Activated naive CD8-positive, alpha-beta T cell treated with anti-CD3 and anti-CD28 coated beads, Interleukin-2, amount 50 U/mL, for 24 hours (primary cell): ENCODE data around the gene APOL1.
"Not testable (repeated sequence)": the region's sequence is repeated elsewhere in the genome, so short reads cannot be mapped to it uniquely, and the experiment has no call there.

Source experiments
- ATAC-seq: fragments of 150-1000 bp; cut with Tn5 transposase; one replicate; pipeline ENCODE4 v1.10.0; 2021
- DNase-seq: peaks from one replicate; pipeline ENCODE4 v3.0.0; 2021
- H3K27ac Mint-ChIP-seq: one replicate; pipeline ENCODE4 v1.8.0; 2021; ENCODE audit warnings: mild to moderate bottlenecking, mixed read lengths
- H3K27me3 Mint-ChIP-seq: one replicate; pipeline ENCODE4 v1.8.0; 2021; ENCODE audit warnings: mixed read lengths
- H3K36me3 Mint-ChIP-seq: one replicate; pipeline ENCODE4 v1.8.0; 2021; ENCODE audit warnings: low read depth, mixed read lengths
- H3K4me1 Mint-ChIP-seq: one replicate; pipeline ENCODE4 v1.8.0; 2021; ENCODE audit warnings: mixed read lengths
- H3K4me3 Mint-ChIP-seq: one replicate; pipeline ENCODE4 v1.8.0; 2021; ENCODE audit warnings: mild to moderate bottlenecking, moderate library complexity, mixed read lengths
- H3K9me3 Mint-ChIP-seq: one replicate; pipeline ENCODE4 v1.8.0; 2021; ENCODE audit warnings: mixed read lengths

APOL1 gene

DNA sequence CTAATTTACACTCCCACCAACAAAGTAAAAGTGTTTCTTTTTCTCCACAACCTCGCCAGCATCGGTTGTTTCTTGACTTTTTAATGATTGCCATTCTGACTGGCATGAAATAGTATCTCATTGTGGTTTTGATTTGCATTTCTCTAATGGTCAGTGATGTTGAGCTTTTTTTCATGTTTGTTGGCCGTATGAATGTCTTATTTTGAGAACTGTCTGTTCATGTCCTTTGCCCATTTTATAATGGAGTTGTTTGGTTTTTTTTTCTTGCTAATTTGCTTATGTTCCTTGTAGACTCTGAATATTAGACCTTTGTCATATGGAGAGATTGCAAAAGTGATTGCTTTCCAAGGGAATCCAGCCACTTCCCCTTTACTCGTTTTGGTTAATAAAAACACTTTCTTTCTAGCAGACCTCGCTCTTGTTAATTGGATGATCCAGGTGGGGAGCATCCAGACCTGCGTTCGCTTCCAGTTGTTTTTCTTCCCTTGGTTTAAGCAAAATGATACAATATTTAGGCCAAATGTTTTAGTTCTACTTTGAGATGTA, 34.2 kb upstream of the APOL1 start:
- ATAC-seq (no peak), DNase-seq (no peak)
- Mint-ChIP-seq H3K4me1 (peaks cover 3% of the 10 kb centered on the region), H3K27me3 (peaks cover 12% of the 10 kb centered on the region), H3K27ac (no peak overlapping the region), H3K36me3 (no peaks in the 10 kb centered on the region), H3K4me3 (no peak overlapping the region), H3K9me3 (no peaks in the 10 kb centered on the region)

GRCh38 chr22:36220451-36220921, 32.4 kb upstream of the APOL1 start:
- Mint-ChIP-seq H3K27me3 (peaks cover 12% of the 10 kb centered on the region), H3K36me3 (no peaks in the 10 kb centered on the region), H3K4me1 (peaks cover 5% of the 10 kb centered on the region), H3K27ac (no peak overlapping the region), H3K4me3 (no peak overlapping the region), H3K9me3 (no peaks in the 10 kb centered on the region)
- DNase-seq (no peak), ATAC-seq (no peak)

GRCh38 chr22:36221799-36222751, 30.9 kb upstream of the APOL1 start:
- H3K9me3 Mint-ChIP-seq: no peaks in the 10 kb centered on the region
- H3K27ac Mint-ChIP-seq: no peak overlapping the region
- H3K4me3 Mint-ChIP-seq: peak overlapping the region; percentile 56
- no peak for ATAC-seq
- DNase-seq: peak; percentile 65
- H3K27me3 Mint-ChIP-seq: peaks cover 9% of the 10 kb centered on the region
- peaks cover 5% of the 10 kb centered on the region for H3K4me1 Mint-ChIP-seq
- H3K36me3 Mint-ChIP-seq: peaks cover 2% of the 10 kb centered on the region

- H3K9me3 Mint-ChIP-seq: no peaks in the 10 kb centered on the region
- peaks cover 10% of the 10 kb centered on the region for H3K36me3 Mint-ChIP-seq
- H3K4me1 Mint-ChIP-seq: peaks cover 5% of the 10 kb centered on the region
- DNase-seq: no peak
- no peak for ATAC-seq
- H3K27me3 Mint-ChIP-seq: peaks cover 8% of the 10 kb centered on the region
- H3K27ac Mint-ChIP-seq: no peak overlapping the region
- no peak overlapping the region for H3K4me3 Mint-ChIP-seq
These were observed 30.0 kb upstream of the APOL1 start for GRCh38 chr22:36222887-36223450.

DNA sequence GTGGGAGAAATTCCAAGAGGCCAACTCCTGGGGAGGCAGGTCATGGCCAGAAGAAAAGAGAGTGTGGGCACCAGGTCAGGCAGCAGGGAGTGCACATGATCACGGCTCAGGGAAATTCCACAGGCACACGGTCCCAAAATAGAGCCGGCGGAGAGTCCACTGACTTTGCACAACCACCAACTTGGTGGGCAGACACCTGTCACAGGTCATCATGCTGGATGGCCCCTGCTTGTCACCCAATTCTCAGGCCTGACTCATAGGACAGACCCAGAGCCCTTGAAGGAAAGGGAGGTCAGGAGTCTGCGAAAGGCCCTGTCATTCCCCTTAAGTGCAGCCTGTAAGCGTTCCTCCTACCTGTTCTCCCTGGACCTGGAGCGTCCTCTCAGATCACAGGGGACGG, 29.4 kb upstream of the APOL1 start:
- H3K9me3 Mint-ChIP-seq: no peaks in the 10 kb centered on the region
- peaks cover 5% of the 10 kb centered on the region for H3K4me1 Mint-ChIP-seq
- H3K4me3 Mint-ChIP-seq: no peak overlapping the region
- peaks cover 14% of the 10 kb centered on the region for H3K36me3 Mint-ChIP-seq
- H3K27me3 Mint-ChIP-seq: peaks cover 6% of the 10 kb centered on the region
- ATAC-seq (no peak), DNase-seq (no peak)
- H3K27ac Mint-ChIP-seq: no peak overlapping the region

- Mint-ChIP-seq H3K27ac (no peak overlapping the region), H3K36me3 (peaks cover 18% of the 10 kb centered on the region), H3K4me1 (peaks cover 5% of the 10 kb centered on the region), H3K9me3 (no peaks in the 10 kb centered on the region), H3K4me3 (no peak overlapping the region), H3K27me3 (peaks cover 3% of the 10 kb centered on the region)
- DNase-seq (no peak), ATAC-seq (no peak)
These were observed 28.7 kb upstream of the APOL1 start for GRCh38 chr22:36224245-36224644.

DNA sequence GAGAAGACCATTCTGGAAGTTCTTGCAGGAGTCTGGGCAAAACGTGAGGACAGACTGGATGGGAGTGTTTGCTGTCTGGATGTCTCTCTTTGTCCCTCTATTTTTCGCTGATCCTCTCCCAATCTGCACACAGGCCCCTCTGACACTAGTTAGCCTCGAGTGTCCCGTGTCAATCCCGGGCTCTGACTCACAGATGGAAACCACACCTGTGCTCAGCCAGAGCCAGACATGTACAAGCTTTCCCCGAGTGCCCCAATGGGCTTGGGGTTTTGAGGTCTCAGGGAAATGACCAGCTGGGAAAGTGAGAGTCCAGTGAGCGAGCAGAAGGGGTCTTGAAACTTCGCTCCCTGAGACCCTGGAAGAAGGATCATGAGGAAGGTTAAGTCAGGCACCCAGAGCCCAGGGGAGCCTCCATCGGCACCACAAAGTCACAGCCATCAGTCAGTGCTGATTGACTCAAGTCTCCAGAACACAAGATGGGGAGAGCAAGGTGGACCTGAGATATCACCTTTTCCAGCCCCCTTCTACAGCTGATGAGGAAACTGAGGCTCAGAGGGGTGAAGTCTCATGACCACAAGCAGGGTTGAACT, 27.5 kb upstream of the APOL1 start:
- no peak overlapping the region for H3K4me3 Mint-ChIP-seq
- ATAC-seq: no peak
- H3K36me3 Mint-ChIP-seq: peaks cover 22% of the 10 kb centered on the region
- H3K27ac Mint-ChIP-seq: peak overlapping the region; percentile 13
- no peak for DNase-seq
- H3K9me3 Mint-ChIP-seq: no peaks in the 10 kb centered on the region
- H3K4me1 Mint-ChIP-seq: peaks cover 5% of the 10 kb centered on the region
- no peaks in the 10 kb centered on the region for H3K27me3 Mint-ChIP-seq

DNA sequence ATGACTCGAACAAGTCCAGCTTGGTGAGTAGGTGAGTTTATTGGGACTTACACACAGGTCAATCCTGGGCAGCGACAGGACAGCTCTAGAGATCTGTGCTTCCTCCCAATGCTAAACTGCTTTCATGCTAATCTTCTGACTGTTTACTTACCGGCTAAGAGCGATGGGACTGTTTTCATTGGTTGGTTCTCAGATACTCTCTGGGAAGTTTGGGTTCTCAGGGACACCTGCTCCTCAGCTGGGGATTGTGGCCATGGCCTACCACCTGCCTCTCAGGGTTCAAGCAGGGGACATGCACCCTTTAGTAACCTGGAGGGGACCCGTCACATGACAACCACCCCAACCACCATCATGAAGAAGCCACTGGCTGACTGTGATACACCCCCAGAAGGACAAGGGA, 26.7 kb upstream of the APOL1 start:
- DNase-seq (no peak), ATAC-seq (no peak)
- peaks cover 28% of the 10 kb centered on the region for H3K36me3 Mint-ChIP-seq
- no peak overlapping the region for H3K27ac Mint-ChIP-seq
- no peaks in the 10 kb centered on the region for H3K9me3 Mint-ChIP-seq
- H3K4me1 Mint-ChIP-seq: peaks cover 5% of the 10 kb centered on the region
- no peak overlapping the region for H3K4me3 Mint-ChIP-seq
- H3K27me3 Mint-ChIP-seq: no peaks in the 10 kb centered on the region

DNA sequence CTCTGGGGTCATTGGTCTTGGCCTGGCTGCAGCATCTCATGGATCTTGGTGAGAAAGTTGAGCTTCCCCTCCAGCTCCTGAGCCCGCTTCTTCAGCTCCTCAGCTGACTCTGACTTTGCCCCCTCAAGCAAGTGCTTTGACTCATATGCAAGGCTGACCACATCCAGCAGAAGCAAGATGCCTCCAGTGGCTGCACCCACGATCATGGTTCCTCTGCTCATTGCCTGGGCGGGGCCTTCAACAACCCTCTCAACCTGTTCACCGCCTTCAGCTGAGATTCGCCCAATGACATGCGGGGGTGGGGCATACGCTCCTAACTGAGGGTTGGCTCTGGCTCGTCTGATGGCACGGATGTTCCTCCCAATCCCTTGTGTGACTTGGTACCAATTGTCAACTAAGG, 25.5 kb upstream of the APOL1 start:
- Mint-ChIP-seq H3K4me1 (peaks cover 2% of the 10 kb centered on the region), H3K27me3 (no peaks in the 10 kb centered on the region), H3K27ac (no peak overlapping the region), H3K9me3 (no peaks in the 10 kb centered on the region), H3K4me3 (no peak overlapping the region), H3K36me3 (peaks cover 36% of the 10 kb centered on the region)
- DNase-seq (no peak), ATAC-seq (peak; percentile 31)

GRCh38 chr22:36227806-36228205, 25.1 kb upstream of the APOL1 start:
- Mint-ChIP-seq H3K4me3 (no peak overlapping the region), H3K9me3 (no peaks in the 10 kb centered on the region), H3K27me3 (no peaks in the 10 kb centered on the region), H3K36me3 (peaks cover 38% of the 10 kb centered on the region), H3K4me1 (peaks cover 3% of the 10 kb centered on the region), H3K27ac (no peak overlapping the region)
- ATAC-seq (no peak), DNase-seq (no peak)

- not testable (repeated sequence) for H3K27ac Mint-ChIP-seq, ATAC-seq
- peaks cover 38% of the 10 kb centered on the region for H3K36me3 Mint-ChIP-seq
These were observed 24.6 kb upstream of the APOL1 start for GRCh38 chr22:36228369-36228768.

GRCh38 chr22:36228944-36229343, 24.0 kb upstream of the APOL1 start:
- DNase-seq: no peak
- no peaks in the 10 kb centered on the region for H3K27me3 Mint-ChIP-seq
- H3K27ac Mint-ChIP-seq: no peak overlapping the region
- H3K4me3 Mint-ChIP-seq: no peak overlapping the region
- no peaks in the 10 kb centered on the region for H3K9me3 Mint-ChIP-seq
- ATAC-seq: no peak
- peaks cover 3% of the 10 kb centered on the region for H3K4me1 Mint-ChIP-seq
- H3K36me3 Mint-ChIP-seq: peaks cover 38% of the 10 kb centered on the region

More at GRCh38 chr22:36228369-36228768, 24.6 kb upstream of the APOL1 start:
- H3K9me3 Mint-ChIP-seq, H3K27me3 Mint-ChIP-seq, H3K4me1 Mint-ChIP-seq, H3K4me3 Mint-ChIP-seq, DNase-seq: not testable (repeated sequence)

DNA sequence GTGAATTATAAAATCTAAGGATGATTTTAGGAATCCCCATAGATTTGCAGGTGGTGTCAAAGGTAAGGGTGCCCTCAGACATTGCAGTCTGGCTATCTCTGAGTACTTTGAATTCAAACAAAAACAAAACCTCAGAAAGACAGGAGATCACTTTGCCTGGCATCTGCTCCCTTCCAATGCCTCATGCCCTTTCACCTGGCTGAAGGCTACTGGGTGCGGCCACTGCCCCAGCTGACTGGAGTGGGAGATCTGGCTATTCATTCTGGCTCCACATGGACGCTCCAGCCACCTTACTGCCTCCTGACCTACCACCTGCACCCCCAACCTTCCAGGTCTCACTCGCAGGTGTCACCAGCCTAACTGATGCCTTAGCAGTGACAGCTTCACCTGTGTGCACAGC, 23.3 kb upstream of the APOL1 start:
- peaks cover 39% of the 10 kb centered on the region for H3K36me3 Mint-ChIP-seq
- not testable (repeated sequence) for H3K27ac Mint-ChIP-seq

DNA sequence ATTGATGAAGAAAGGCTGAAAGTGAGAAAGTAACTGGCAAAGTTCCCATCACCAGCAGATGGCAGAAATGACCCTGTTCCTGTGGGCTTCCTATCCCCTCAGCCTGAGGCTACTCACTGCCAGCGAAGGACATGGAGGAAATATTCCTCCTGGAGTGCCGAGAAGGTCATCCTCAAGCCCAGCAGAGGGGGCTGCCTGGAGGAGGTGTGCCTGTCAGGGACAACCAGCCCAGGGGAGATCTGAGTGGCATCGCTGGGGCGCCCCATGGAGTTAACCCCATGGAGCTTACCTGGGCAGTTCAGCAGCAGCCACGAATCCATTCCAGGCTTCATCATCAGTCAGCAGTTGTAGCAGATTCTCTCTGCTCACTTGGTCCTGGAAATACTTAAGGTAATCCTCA, 21.9 kb upstream of the APOL1 start:
- not testable (repeated sequence) for H3K27me3 Mint-ChIP-seq, H3K9me3 Mint-ChIP-seq, H3K27ac Mint-ChIP-seq, ATAC-seq, H3K4me3 Mint-ChIP-seq, DNase-seq
- Mint-ChIP-seq H3K4me1 (peaks cover 19% of the 10 kb centered on the region), H3K36me3 (peaks cover 53% of the 10 kb centered on the region)

More for the DNA sequence above, 23.3 kb upstream of the APOL1 start:
- H3K4me1 Mint-ChIP-seq, H3K4me3 Mint-ChIP-seq, H3K27me3 Mint-ChIP-seq, DNase-seq, H3K9me3 Mint-ChIP-seq, ATAC-seq: not testable (repeated sequence)
